ENCODE results near the gene JARID2.

Gene JARID2

DNA sequence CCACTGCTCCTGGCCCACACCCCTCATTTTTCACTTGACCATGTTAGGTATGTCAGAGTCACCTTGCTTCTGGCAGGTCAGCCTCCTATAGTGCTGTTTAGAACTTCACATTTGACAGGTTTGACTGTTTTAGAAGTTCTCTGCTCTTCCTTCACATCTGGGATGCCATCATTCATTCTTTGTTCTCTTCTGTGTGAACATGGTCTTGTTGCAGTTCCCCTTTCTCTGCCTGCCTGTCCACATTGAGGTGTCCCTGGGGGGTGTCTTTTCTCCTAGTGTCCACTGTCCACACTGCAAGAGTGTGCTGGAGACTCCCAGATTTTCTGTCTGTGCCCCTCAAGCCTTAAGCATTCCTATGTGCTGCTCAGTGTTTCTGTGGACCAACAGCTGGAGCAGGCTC lies 89.5 kb downstream of the JARID2 start:
- DNase-seq (ENCODE audit: low spot score): no peak

DNA sequence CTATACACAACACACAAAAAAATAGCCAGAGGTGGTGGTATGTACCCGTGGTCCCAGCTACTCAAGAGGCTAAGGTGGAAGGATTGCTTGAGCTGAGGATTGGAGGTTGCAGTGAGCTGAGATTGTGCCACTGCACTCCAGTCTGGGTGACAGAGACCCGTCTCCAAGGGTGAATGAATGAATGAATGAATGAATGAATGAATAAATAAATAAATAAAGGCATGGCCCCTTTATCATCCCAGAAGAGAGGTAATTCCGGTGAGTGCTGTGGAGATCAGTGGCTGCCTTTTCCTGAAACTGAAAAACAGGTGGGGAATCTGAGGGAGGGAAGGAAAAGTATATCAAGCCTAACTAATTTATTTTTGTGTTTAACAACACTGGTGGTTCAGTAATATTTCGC lies 90.0 kb downstream of the JARID2 start:
- DNase-seq (ENCODE audit: low spot score): no peak

DNA sequence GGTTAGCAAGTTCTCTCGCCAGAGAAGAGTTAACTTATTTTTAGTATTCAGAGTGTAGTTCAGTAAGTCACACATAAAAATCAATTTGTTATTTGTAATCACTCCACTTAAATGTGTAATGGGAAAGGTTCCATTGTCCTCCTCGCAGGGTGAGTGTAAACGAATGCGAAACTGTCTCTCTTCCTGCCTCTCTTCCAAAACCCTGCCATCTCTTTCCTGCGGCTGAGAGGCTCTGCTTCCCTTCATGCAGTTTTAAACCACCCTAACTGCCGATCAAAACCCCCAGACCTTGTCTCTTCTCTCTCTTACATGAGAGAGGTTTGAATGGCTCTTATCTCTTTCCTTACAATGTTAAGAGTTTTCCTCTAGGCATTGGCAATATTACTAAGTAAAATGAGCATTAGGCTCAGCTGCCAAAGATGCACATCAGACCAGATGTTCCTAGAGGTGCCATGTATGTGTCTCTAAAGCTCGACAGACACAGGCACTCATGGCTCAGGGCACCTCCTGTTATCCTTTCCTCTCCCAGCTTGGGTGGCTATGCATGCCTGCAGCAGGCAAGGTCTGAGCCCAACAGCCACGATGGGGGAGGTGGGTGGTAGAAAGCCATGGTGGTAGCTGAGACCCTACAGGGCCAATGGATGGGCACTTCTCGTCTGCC lies 91.2 kb downstream of the JARID2 start:
- DNase-seq (ENCODE audit: low spot score): no peak

DNA sequence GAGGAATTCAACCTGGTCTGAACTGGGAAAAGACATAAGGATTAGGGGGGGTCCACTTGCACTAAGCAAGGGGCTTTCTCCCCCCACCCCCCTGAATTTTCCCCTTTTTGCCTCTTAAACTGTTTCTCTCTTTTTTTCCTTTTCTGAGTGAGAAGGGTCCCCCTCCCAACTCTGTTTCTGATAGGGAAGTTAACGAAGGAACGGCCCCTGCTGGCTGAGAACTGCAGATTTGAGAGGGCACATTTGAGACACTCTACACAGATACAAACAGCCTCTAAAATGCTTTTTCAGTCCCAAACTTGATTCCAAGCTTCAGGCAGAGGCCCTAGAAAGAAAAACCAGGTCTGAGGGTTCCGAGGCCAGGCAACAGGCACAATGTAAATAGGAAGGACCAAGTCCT lies 91.7 kb downstream of the JARID2 start:
- DNase-seq (ENCODE audit: low spot score): no peak

DNA sequence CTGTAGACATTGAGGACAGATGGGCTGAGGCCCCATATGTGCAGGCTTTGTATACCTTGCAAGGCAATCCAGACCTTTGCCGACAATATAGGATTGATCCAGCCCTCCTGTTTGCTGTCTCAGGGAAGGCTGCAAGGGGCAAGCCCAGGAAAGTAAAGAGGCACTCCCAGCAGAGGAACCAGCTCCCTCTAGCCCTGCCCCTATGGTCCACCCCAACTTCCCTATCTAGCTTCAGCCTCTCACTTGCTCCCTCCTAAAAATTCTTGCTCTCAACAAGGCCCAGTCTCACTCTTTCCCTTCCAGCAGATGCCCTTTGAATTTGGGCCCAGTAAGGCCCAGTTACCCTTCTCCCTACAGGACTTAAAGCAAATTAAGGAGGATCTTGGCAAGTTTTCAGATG lies 92.6 kb downstream of the JARID2 start:
- no peak for DNase-seq (ENCODE audit: low spot score)

DNA sequence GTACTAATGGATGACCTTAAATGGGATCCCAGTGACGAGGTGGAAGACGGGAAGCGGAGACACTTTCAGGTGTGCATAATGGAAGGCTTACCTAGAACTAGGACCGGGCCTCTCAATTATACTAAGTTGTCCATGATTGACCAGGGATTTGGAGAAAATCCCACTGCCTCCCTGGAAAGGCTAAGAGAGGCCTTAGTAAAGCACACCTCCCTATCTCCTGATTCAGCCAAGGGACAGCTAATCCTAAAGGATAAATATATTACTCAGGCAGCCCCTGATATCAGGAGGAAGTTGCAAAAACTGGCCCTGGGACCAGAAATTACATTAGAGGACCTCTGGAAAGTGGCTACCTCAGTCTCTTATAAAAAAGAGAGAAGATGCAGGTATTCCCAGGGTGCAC lies 93.2 kb downstream of the JARID2 start:
- DNase-seq (ENCODE audit: low spot score): no peak

DNA sequence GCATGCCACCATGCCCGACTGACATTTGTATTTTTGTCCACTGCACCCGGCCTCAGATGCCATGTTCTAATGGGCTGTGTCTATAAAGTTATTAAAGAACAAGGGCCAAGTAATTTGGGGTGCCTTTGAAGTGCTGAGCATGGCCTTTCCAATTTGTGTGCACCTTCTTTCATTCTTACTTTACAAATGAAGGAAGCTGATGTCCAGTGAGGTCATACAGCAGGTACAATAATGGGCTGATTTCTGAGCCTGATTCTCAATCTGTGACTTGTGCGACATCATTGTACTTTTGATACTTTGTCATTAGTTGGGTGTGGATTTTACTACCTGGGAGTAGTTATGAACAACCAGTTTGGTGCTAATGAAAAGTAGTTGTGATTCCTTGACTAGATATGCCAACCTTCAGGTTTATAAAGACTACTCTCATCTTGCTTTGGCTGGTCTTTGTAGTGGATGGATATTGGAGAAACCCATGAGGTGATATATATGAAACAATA lies 94.3 kb downstream of the JARID2 start:
- no peak for DNase-seq (ENCODE audit: low spot score)

DNA sequence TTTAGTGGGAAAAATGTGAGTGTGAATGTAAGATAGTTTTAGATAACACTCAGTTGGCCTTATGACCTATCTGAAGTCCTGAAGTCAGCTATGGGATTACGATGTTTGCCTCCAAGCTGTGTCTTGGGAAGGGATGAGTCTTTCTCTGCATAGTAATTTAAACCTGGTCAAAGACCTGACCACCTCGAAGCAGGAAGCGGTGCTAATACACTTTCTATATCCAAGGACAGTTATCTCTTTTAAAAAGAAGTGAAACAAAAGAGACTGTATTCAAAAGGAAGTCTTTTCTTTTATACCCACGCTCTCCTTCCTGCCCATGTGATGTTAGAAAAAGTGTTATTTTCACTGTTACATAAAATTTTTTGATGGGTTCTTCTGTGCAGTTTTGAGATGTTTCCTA lies 94.9 kb downstream of the JARID2 start:
- no peak for DNase-seq (ENCODE audit: low spot score)

DNA sequence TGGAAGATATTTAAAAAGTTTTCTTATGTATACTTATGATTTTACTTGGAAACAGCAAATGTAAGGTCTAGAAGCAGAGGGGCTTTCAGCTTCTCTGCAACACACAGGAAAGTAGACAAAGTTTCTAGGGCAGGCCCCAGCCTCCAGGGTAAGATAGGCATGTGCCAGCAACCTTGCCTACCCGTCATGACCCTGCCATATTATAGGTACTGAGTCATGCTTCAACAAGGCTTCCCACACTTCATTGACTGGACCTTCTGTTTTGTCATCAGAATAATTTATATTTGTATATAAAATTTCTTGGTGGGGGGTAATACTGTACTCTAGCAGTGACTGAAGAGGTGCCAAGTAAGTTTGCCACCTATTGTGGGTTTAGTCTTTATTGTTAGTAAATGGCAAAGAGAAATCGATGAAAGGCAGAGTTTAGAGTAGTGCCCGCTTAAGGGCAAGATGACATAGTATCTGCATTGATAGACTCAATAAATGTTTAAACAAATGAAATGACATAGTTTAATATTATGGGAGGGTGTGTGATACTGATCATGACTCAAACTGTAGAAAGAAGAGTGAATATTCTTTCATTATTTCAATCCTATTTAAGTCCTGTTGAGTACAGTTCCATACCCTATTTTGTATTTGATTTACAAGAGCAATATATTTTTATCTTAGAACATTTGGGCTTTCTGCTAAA lies 95.6 kb downstream of the JARID2 start:
- DNase-seq (ENCODE audit: low spot score): no peak

DNA sequence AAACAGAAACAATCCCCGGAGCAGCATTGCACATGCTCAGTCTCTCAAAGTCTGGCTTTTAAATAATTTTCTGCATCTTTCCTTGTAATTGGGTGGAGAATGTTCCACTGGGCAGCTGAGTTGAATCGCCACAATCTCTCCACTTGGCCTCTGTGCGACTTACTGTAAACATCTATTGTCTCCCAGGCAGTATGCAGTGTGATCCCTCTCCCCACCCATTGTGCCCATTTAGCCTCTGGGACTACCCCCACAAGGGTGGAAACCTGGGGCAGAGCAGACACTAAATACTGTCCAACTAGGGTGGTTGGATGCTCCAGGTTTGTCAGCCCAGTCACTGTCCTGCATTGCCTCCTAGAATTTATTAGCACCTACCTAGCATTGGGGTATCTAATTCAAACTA lies 96.2 kb downstream of the JARID2 start:
- DNase-seq (ENCODE audit: low spot score): no peak

DNA sequence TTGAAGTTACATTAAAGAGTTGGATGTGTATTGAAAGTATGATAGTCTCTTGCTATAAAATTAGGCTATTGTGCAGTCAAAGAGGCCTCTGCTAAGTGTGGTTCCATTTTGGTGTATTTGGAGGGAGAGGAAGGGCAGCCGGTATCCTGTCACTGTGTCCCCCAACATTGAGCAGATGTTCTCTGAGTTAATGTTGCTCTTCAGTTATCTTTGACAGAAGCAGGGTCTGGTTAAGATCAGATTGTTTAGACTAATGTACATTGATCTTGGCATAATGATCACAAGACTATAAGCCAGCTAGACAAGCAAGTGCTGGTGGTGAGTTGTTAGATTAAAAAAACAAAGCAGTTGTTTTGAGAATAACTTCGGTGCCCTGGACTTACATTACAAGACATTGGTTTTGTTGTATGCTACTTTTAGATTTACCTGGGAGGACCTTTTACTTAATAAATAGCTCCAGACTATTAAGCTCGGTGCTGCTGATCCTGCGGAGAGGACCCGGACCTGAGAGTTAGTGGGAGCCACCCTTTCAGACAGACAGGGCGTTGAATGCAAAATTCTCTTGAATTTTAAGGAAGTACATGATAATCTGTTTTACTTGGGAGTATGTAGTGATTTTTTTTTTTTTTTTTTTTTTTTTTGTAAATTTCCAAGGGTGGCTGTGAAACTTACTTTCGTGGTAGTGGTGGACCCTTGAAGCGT lies 97.8 kb downstream of the JARID2 start:
- no peak for DNase-seq (ENCODE audit: low spot score)

DNA sequence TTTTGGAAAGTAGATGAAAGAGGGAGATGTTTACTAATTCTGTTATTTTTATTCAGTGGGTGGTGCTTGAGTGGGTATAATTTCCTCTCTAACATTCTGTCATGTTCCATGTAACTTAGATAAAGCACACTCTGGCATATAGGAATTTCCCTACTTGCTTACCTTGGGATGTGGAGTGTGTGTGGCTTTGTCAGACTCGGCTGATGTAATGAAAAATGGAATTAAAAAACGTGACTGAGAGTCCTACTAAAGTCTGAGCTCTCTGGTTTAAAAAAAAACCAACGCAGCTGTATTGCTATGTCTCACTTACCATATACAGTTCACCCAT lies 98.3 kb downstream of the JARID2 start:
- DNase-seq (ENCODE audit: low spot score): no peak

DNA sequence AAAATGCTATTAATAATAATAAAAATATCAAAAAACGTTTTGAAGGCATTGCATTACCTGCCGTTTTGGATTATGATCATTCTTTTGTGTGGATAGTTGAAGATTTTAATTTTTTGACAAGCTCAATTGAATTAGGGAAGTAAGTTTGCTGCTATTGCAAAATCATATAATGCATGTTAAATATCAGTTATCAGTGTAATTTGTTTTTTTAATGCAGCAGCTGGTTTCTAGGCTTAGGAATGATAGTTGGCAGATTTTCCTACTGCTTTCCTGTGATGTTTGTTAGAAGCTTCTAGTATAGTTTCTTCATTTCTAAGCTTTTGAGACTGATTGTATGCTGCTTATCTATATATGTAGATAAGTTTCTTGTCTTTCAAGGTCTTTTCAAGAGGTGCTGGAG lies 99.0 kb downstream of the JARID2 start:
- DNase-seq (ENCODE audit: low spot score): no peak

DNA sequence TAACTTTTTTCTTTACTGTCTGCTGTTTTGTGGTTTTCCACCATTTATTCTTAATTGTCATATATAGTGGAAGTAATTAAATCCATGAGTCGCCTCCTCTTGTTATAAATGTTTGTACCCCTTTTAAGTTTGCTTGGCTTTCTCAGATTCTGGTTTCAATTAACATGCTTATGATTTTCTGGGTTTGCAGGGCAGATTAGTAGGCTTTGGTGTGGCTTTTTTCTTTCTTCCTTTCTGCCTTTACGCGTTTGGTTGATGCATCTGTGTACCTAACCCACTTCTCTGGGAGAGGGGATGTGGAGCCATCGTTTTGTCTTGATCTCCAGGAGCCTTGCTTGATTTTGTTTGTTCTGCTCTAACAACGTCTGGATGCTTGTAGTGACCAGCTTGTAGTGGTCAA lies 100.4 kb downstream of the JARID2 start:
- DNase-seq (ENCODE audit: low spot score): no peak

DNA sequence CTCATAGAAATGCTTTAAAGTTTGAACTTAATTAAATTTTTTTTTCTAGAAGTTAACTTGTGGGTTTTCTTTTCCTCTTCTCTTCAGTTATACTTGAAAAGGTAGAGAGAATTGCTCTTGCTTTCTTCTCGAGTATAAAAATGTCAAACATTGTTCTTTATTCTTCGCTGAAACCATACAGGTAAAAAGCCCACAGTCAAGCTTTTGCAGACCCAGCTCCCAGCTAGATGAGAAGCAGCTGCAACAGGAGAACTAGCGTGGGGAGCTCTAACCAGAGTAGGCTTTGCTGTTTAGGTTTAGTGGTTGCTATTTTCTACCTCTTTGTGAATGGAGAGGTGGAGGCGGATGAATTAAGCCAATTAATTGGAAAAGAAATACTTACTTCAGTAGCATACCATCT lies 102.7 kb downstream of the JARID2 start:
- no peak for DNase-seq (ENCODE audit: low spot score)

DNA sequence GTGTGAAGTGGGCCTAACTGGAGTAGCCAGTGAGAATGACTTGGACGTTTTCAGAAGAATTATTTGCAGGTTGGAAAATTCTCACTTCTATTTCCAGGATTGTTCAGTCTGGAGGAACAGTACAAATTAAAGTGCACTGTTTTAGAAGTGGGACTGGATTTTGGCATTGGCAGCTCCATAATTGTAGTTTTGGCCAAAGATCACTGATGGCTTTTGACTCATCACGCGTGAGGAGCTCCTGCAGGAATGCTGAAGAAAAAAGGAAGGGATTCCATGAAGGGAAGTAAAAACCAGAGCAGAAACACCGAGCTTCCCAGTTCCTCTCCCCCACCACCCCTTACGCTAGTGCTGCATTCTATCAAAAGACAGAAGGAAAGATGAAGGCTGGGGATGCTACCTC lies 103.5 kb downstream of the JARID2 start:
- DNase-seq (ENCODE audit: low spot score): no peak

DNA sequence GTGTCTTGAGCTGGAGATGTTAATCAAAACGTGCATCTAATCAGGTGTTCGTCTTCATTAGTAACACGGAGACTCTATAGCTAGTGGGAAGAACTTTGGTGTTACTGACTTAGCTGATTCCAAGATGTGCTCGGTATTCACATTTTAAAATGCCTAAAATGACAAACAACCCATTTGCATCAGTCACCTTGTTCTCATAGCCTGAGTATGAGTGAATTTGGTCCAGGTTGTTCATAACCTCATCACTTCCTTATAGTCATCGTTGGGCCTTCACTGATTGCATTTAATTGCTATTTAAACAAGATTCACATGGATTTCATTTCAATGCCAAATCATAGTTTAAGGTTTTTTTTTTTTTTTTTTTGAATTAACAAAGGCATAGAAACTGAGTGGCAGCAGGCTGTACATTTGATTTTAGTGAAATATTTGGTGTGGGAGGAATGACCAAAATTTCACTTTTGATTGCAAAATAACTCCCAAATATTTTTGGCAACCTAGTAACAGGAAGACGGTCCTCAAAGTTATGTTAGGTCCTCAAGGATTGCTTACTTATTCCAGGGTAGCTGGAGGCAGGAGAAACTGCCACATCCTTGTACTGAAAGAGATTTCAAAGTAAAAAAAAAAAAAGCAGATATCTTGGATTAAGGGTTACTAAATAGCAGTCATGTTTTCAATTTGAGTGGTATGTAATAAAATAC lies 104.7 kb downstream of the JARID2 start:
- no peak for DNase-seq (ENCODE audit: low spot score)

DNA sequence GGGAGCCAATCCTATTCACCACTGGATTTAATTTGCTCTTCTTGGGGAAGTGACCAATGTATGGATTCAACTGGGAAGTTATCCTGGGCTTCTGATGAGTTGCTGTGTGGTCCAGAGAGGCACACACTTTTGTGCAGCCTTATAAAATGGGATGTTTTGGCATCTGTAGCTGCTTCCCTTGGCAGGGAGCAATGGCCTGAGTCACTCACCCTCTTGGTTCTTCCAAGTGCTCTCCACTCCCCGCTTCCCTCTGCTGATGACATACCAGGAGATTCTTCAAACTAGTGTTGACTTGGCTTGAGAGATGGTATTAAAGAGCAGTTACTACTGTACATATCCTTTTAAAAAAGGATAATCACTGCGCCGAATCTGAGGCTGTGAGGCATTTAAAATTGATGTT lies 105.8 kb downstream of the JARID2 start:
- DNase-seq (ENCODE audit: low spot score): no peak

DNA sequence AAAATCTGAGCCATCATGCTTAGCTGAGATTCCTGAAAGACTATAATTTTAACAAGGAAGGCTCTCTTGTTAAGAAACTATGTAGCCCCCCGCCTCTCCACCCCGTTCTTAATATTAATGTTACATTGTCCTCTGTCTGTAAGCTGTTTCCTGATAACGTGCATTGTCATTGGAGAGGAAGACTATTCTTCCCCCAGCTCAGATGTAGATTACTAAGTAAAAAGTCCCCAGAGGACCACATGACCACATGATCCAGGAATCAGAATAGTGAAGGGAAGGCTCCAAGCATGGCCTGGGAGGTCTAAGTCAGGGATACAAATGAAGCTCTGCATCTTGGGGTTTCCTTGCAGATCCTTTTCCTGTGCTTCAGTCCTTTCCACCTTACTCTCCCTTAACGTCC lies 106.4 kb downstream of the JARID2 start:
- no peak for DNase-seq (ENCODE audit: low spot score)

DNA sequence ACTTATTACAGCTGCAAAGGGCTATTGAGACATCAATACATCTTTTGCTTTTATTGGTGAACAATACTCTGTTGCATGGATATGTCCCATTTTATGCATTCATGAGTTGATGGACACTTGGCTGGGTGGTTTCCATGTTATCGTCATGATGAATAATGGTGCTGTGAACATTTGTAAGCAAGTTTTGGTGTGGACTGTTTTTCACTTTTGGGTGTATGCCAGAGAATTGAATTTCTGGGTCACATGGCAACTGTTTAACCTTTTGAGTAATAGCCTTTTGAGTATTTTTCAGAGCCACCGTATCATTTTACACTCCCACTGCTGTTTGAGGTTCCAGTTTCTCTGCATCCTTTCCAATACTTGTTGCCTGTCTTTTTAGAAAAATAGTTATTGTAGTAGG lies 107.0 kb downstream of the JARID2 start:
- DNase-seq (ENCODE audit: low spot score): no peak

DNA sequence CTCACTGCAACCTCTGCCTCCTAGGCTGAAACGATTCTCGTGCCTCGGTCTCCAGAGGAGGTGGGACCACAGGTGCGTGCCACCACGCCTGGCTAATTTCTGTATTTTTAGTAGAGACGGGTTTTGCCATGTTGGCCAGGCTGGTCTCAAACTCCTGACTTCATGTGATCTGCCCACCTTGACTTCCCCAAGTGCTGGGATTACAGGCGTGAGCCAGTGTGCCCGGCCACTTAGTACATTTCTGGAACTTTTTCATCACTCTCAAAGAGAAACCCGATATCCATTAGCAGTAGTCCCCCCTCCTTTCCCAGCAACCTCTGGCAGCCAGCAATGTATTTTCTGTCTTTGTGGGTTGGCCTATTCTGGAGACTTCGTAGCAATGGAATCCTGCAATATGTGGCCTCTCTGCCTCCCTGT lies 109.8 kb downstream of the JARID2 start:
- no peak for DNase-seq (ENCODE audit: low spot score)

DNA sequence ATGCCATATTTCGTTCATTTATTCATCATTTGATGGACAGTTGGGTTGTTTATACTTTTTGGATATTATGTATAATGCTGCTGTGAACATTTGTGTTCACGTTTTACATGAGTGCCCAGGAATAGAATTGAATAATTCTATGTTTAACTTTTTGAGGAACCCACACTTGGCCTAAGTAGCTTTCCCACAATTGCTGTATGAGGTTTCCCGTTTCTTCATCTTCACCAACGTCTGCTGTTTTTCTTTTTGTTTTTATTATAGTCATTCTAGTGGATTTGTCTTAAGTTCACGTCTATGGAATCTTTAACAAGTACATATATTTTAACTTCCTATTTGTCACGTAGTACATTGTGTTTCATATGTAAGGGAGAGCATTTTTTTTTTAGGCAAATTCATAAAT lies 110.3 kb downstream of the JARID2 start:
- DNase-seq (ENCODE audit: low spot score): no peak

DNA sequence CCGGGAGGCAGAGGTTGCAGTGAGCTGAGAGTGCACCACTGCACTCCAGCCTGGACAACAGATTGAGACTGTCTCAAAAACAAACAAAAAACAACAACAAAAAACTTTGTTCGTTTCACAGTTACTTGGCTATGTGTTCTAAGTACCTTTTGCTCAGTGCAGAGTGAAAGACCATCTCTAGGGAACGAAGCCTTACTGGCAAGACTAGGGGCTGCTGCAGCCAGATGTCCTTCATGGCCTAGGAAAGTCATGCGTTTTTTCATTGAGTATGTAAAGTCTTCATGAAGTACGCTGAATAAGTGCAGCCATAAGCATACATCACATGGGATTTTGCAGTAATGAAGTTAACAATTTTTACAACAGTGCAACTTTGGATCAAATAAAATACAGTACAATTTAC lies 111.1 kb downstream of the JARID2 start:
- DNase-seq (ENCODE audit: low spot score): no peak

All from CD4-positive, alpha-beta T cell treated with Interleukin-2 at 100 ng/mL for 4 hours (primary cell).